GM18517 (cell line): Measurements from ENCODE around the gene PALM.
"Not testable (repeated sequence)": the region's sequence is repeated elsewhere in the genome, so short reads cannot be mapped to it uniquely, and the experiment has no call there.

Source experiments
- ATAC-seq: cut with Tn5 transposase; IDR thresholded peaks from one replicate; pipeline ENCODE4 v1.9.1; 2021; ENCODE audit warnings: mild to moderate bottlenecking, moderate library complexity; ENCODE audit not compliant: unreplicated experiment

The PALM gene

GRCh38 chr19:703651-704446 is 4.9 kb upstream of the PALM start:
- ATAC-seq: no peak

DNA sequence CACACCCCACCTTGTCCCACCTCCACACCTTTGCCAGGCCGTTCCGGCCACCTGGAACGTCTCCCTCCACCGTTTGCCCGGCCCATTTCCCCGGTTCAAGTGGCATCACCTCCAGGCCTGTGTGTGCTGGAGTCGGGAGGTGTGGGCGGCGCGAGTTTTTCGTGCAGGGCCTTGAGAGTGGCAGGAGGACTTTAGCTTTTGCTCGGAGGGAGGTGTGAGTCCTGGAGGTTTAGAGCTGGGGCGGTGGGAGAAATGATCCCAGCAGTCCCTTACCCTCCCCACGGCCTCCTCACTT is 4.3 kb upstream of the PALM start:
- ATAC-seq: no peak

DNA sequence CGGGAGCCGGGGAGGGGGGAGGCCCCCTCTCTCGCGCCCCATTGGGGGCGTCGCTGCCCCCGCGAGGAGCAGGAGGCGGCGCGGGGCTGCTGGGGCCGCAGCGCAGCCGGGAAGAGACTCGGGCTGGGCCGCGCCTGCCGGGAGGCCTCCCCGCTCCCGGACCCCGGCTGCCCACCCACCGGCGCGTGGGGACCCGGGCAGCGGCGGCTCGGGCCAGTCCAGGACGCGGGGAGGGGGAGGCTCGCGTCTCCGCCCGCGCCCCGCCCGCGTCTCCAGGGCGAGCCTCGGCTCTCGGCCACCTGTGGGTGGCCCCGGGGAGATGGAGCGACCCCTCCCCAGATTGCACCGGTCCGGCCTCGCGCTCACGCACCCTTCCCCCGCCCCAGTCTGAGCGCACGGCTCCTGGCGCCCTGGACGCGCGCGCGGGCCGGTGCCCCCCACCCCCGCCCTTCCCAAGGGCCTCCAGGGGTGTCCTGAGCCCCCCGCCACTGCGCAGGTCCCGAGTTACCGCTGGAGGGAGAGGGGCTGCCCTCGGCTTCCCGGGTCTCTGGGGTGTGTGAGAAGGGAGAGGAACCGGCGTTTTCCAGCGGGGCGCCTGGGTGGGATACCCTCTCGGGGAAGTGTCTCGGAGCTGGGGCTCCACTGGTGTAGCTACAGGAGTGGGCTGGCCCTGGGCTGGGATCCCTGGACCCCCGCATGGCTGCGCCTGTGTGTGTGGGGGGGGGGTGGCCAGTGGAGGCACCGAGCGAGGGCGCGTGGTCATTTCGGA is 645 bp downstream of the PALM start:
- ATAC-seq: no peak

DNA sequence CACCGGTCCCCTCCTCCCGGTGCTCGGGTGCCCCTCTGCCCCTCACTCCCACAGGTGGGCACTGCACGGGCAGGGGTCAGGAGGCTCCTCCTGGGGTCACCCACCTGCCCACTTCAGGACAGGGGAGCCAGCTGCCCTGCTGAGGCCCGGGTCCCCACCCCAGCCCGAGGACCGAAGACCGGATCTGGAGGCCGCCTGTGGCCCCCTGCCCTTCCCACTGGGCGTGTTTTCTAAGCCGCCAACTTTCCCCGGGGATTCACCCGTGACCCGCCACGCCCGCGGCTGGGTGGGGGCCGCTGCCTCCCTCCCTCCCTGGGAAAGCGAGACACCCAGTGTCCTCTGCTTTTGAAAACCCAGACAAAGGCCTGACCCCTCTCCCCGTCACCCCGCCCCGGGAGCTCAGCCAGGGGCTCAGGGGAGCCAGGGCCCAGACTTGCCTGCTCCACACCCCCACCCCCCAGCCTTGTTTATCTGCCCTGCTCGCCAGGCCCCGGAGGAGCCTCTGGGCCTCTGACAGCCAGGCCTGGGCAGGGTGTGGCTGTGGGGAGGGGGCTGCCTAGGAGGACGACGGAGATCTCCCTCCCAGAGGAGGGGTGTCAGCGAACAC is 1.3 kb downstream of the PALM start:
- no peak for ATAC-seq

DNA sequence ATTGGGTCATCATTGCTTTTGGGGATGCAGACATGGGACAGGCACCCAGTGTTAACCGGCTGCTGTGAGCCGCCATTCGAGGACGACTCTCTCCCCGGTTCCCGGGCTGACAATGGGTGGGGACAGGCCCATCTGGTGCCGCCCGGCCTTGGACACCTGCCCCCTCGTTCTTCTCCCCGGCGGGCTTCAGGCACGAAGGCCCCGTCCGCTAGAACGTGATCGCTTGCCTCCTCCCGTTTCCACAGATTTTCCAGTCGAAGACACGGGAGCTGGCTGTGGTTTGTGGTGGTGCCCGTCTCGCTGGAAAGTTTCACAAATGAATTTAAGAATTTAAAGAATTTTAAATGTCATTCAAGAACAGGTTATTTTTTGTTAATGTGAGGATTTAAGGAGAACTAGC is 2.0 kb downstream of the PALM start:
- ATAC-seq: no peak

DNA sequence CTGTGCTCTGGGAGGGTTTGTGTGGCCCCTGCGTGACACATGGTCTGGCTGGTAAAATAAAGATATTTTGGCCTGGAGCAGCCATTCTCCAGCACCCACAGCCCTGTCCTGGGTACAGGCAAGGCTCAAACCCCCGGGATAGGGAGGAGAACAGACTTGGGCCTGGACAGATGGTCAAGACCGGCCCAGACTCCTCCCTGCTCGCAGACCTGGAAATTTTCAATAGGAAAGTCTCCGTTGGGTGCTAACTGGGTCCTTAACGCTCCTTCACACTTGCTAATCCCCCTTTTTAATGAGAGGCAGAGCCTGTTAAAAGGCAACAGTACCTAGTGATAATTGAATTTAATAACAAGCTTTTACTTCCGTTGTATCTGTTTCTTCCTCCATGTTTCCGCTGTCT is 2.5 kb downstream of the PALM start:
- ATAC-seq: no peak

- no peak for ATAC-seq
These were observed 6.6 kb downstream of the PALM start for GRCh38 chr19:715347-715746.

DNA sequence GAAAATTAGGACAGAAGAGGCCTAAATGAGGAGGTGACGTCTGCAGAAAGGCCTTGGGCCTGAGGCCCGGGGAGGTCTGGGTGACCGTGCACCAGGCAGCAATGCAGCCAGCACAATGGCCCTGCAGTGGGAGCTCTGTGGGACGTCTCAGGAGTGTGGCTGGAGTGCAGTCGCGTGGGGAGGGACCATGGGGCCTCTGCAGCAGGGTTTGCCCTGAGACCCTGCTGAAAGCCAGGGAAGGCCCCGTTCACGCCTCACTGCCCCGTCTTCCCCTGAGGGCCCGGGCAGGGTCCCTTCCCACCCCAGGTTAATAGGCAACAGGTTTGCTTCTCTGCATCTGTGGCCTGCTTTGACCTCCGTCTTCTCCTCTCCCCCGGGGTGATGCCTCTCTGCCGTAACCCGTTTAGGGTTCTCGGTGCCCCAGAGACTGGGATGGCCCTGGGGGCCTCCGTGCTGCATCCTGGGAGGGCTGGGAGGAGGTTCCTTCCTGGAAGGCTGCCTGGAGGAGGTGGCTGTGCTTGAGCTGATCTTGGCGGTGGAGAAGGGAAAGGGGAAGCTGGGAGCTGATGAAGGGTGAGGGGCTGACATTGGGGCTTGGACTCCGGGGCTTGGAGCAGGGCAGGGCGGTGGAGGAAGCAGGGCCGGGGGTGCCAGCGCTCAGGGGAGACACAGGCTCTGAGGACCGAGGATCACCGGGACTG is 9.7 kb downstream of the PALM start:
- no peak for ATAC-seq

GRCh38 chr19:718991-719512 is 10.3 kb downstream of the PALM start:
- no peak for ATAC-seq

GRCh38 chr19:719636-720344 is 11.1 kb downstream of the PALM start:
- ATAC-seq: no peak

GRCh38 chr19:720345-721160 is 11.8 kb downstream of the PALM start:
- ATAC-seq: no peak

DNA sequence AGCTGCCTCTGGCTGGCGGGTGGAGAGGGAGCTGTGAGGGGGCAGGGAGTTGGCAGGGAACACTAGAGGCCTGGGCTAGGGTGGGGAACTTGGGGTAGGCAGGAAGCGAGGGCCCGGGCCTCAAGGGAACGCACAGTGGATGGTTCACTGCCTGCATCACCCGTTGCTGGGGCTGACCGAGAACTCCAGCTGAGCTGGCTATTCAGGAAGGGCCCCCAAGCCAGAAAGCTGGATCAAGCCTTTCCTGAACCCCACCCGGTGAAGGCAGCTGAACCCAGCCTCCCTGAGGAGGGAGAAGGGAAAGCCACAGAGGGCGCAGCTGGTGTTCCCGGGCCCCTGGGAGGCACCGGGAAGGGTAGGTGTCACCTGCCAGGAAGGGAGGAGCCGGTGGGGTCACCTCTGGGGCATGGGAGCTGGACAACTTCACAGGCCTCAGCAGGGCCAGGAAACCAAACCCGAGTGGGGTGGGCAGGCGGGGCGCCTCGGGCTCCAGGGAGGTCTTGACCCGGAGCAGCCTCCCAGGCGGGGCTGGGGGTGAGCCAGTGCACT is 13.9 kb downstream of the PALM start:
- ATAC-seq: no peak

GRCh38 chr19:723247-723646 is 14.5 kb downstream of the PALM start:
- no peak for ATAC-seq

DNA sequence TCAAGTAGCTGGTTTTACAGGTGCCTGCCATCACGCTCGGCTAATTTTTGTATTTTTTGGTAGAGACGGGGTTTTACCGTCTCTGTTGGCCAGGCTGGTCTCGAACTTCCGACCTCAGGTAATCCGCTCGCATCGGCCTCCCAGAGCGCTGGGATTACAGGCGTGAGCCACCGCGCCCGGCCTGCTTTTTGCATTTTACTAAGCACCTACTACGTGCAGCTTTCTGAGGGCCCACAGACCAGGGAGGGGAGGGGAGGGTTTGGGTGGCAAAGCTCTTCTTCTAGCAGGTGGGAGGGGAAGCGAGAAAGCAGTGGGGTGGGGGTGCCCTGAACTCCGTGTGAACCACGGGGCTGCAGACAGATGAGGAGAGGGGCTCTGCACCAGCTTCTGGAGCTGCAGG is 15.0 kb downstream of the PALM start:
- ATAC-seq: no peak

- no peak for ATAC-seq
These were observed 16.8 kb downstream of the PALM start for GRCh38 chr19:725461-726089.

- no peak for ATAC-seq
These were observed 18.5 kb downstream of the PALM start for GRCh38 chr19:726993-727956.

- ATAC-seq: no peak
These were observed 19.3 kb downstream of the PALM start for GRCh38 chr19:728011-728410.

DNA sequence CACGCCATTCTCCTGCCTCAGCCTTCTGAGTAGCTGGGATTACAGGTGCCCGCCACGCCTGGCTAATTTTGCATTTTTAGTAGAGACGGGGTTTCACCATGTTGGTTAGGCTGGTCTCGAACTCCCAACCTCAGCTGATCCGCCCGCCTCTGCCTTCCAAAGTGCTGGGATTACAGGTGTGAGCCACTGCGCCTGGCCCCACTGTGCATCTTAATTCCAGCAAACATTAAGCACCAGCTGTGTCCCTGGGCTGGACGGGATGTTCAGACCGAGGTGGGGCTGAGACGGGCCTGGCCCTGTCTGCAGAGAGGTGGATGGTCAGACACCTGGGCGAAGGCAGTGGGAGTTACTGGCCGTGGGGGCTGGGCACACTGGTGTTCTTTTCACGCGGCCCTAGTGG is 20.8 kb downstream of the PALM start:
- ATAC-seq: not testable (repeated sequence)
